Loucy (cell line): ENCODE results near the gene RRM1.
A peak's percentile ranks its signal among the peaks of the same experiment; 100 is the strongest.

Experiments used
- EZH2phosphoT487 ChIP-seq: fragments of 200-600 bp; IDR thresholded peaks from 2 replicates; pipeline ENCODE4 v1.6.1; 2018; ENCODE audit warnings: antibody characterized with exemption, mild to moderate bottlenecking, moderate library complexity, borderline replicate concordance
- TF ChIP-seq, protein P1 (sequence below): fragments of 200-600 bp; sonication (generic); conservative IDR thresholded peaks from 2 replicates; pipeline ENCODE4 v1.5.1; 2014; ENCODE audit warnings: mild to moderate bottlenecking, antibody characterized with exemption, low read length

DNA sequence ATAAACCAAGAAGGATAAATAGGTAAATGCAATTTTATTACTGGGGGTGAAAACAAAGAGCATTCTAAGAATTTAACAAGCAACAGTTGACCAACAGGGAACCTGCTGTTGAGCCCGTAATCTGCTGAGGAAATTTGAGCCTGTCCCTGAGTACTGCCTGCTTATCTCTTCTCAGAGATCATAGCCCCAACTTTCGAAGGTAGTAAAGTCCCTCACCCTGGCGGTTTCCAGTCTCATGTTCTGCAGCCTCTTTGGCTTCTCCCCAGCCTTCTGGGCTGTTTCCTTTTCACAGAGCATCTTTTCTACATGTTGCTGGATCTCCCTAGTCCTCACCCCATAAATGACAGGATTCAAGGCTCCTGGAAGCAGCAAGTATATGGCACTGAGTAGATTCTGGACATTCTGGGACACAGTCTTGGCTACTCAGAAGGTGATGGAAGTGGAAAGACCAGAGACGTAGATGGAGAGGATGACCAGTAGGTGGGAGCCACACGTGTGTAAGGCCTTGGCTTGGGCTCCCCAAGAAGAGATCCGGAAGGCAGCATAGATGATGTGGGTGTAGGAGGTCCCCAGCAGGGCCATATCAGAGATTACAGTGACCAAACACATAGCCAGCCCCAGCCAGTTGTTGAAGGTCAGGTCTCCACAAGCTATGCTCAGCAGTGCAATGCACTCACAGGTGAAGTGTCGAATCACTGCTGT is 51.6 kb downstream of the RRM1 start:
- TF ChIP-seq, protein P1, sequence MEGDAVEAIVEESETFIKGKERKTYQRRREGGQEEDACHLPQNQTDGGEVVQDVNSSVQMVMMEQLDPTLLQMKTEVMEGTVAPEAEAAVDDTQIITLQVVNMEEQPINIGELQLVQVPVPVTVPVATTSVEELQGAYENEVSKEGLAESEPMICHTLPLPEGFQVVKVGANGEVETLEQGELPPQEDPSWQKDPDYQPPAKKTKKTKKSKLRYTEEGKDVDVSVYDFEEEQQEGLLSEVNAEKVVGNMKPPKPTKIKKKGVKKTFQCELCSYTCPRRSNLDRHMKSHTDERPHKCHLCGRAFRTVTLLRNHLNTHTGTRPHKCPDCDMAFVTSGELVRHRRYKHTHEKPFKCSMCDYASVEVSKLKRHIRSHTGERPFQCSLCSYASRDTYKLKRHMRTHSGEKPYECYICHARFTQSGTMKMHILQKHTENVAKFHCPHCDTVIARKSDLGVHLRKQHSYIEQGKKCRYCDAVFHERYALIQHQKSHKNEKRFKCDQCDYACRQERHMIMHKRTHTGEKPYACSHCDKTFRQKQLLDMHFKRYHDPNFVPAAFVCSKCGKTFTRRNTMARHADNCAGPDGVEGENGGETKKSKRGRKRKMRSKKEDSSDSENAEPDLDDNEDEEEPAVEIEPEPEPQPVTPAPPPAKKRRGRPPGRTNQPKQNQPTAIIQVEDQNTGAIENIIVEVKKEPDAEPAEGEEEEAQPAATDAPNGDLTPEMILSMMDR, result 0 out of 2 replicates have a peak, but pooled peaks have one; percentile 9
- TF ChIP-seq EZH2phosphoT487, result no peak
